Keratinocyte (primary cell): ENCODE data around the gene UPF1. TPM values are rescaled to one million over a fixed set of nuclear protein-coding genes. Genes with fewer than 3 reads are reported as not detected.

ENCODE experiments used
- DNase-seq: peaks from one replicate; pipeline ENCODE4 v3.0.0-alpha.2; 2011; ENCODE audit warnings: low read depth, missing footprints, low spot score
- FAIRE-seq: peaks from 2 replicates; lab custom pipeline; 2011; peaks lifted over from hg19 to GRCh38; lab: Jason Lieb, UNC
- H2AFZ ChIP-seq: 2 replicates; pipeline ENCODE4 v1.6.0; 2012; ENCODE audit warnings: low read length, control low read depth, inconsistent platforms; ENCODE audit not compliant: control insufficient read depth
- H3K27ac ChIP-seq: 2 replicates; pipeline ENCODE4 v1.5.1; 2011; ENCODE audit warnings: low read length; ENCODE audit not compliant: control insufficient read depth, insufficient read depth
- H3K27me3 ChIP-seq: 3 replicates; pipeline ENCODE4 v1.6.0; 2011; ENCODE audit warnings: low read length; ENCODE audit not compliant: control insufficient read depth, insufficient read depth; ENCODE audit errors: extremely low read depth
- H3K36me3 ChIP-seq, 2 experiments: 2 replicates in 1 of 2; 3 replicates in 1 of 2; pipeline ENCODE4 v1.5.1; 2011; ENCODE audit warnings: low read length in 2 of 2, mild to moderate bottlenecking in 1 of 2; ENCODE audit not compliant: control insufficient read depth in 2 of 2, insufficient read depth in 2 of 2; ENCODE audit errors: extremely low read depth in 1 of 2
- H3K4me1 ChIP-seq: 3 replicates; pipeline ENCODE4 v1.5.1; 2011; ENCODE audit warnings: low read length; ENCODE audit not compliant: control insufficient read depth, insufficient read depth; ENCODE audit errors: extremely low read depth
- H3K4me2 ChIP-seq: 3 replicates; pipeline ENCODE4 v1.6.0; 2011; ENCODE audit warnings: low read depth, low read length; ENCODE audit not compliant: control insufficient read depth, insufficient read depth; ENCODE audit errors: extremely low read depth
- H3K4me3 ChIP-seq, 3 experiments: fragments of 200-600 bp in 1 of 3; sonication (generic) in 1 of 3; 2 replicates in 2 of 3; 3 replicates in 1 of 3; pipeline ENCODE4 v1.5.1; 2011 to 2016; ENCODE audit warnings: low read length in 3 of 3, mild to moderate bottlenecking in 3 of 3, control low read depth in 2 of 3, inconsistent platforms in 1 of 3, low read depth in 1 of 3, mixed read lengths in 1 of 3, mixed run types in 1 of 3, moderate library complexity in 1 of 3; ENCODE audit not compliant: control insufficient read depth in 2 of 3, insufficient read depth in 2 of 3; ENCODE audit errors: extremely low read depth in 1 of 3
- H3K79me2 ChIP-seq: 2 replicates; pipeline ENCODE4 v1.6.0; 2012; ENCODE audit warnings: low read length; ENCODE audit not compliant: control insufficient read depth, insufficient read depth
- H3K9ac ChIP-seq: 3 replicates; pipeline ENCODE4 v1.6.0; 2011; ENCODE audit warnings: low read length; ENCODE audit not compliant: control insufficient read depth, insufficient read depth; ENCODE audit errors: extremely low read depth
- H3K9me1 ChIP-seq: 3 replicates; pipeline ENCODE4 v1.6.0; 2011; ENCODE audit warnings: low read length; ENCODE audit not compliant: control insufficient read depth, insufficient read depth; ENCODE audit errors: extremely low read depth
- H3K9me3 ChIP-seq: 2 replicates; pipeline ENCODE4 v1.5.1; 2012; ENCODE audit warnings: low read depth, low read length; ENCODE audit not compliant: control insufficient read depth
- H4K20me1 ChIP-seq: 3 replicates; pipeline ENCODE4 v1.6.0; 2011; ENCODE audit warnings: low read length; ENCODE audit not compliant: control insufficient read depth, insufficient read depth; ENCODE audit errors: extremely low read depth
- CTCF ChIP-seq, 3 experiments: IDR thresholded peaks in 1 of 3; conservative IDR thresholded peaks in 1 of 3; optimal IDR thresholded peaks in 1 of 3; 2 replicates in 2 of 3; 3 replicates in 1 of 3; pipeline versions ENCODE3 to v1.5.1; 2011; ENCODE audit warnings: low read length in 3 of 3, mild to moderate bottlenecking in 3 of 3, moderate library complexity in 2 of 3, control low read depth in 1 of 3, inconsistent platforms in 1 of 3; ENCODE audit not compliant: insufficient read depth in 2 of 3; ENCODE audit errors: extremely low read depth in 1 of 3
- EZH2 ChIP-seq: IDR thresholded peaks from one replicate; pipeline ENCODE4 v1.6.1; 2012; ENCODE audit warnings: inconsistent platforms, mild to moderate bottlenecking, low read length, moderate library complexity
- dilution Hi-C: fragments of 300-500 bp; cut with MboI; formaldehyde crosslinking; loops from one replicate; pipeline ENCODE4 v1.7.0; 2020; ENCODE audit warnings: low sequenced_read_pairs; ENCODE audit not compliant: extremely low pct_ligation_motif_present
- polyA plus RNA-seq, 5 experiments: library from polyadenylated mRNA; depleted of rRNA in 3 of 5; stranded (reverse) in 3 of 5; stranded (forward) in 1 of 5; unstranded in 1 of 5; fragments of >200 nt; gene quantifications; 1 replicate in 1 of 5; 2 replicates in 3 of 5; 3 replicates in 1 of 5; pipeline versions ENCODE4 v1.2.1 to v1.2.3, GENCODE V29; 2011 to 2012; ENCODE audit warnings: missing spikeins in 2 of 5, low read depth in 1 of 5, low replicate concordance in 1 of 5

Gene UPF1
- polyA plus RNA-seq, 1 donor (not counting 4 experiments of a cell fraction or from before 2014, with no cell fraction given) = 33.7 TPM

DNA sequence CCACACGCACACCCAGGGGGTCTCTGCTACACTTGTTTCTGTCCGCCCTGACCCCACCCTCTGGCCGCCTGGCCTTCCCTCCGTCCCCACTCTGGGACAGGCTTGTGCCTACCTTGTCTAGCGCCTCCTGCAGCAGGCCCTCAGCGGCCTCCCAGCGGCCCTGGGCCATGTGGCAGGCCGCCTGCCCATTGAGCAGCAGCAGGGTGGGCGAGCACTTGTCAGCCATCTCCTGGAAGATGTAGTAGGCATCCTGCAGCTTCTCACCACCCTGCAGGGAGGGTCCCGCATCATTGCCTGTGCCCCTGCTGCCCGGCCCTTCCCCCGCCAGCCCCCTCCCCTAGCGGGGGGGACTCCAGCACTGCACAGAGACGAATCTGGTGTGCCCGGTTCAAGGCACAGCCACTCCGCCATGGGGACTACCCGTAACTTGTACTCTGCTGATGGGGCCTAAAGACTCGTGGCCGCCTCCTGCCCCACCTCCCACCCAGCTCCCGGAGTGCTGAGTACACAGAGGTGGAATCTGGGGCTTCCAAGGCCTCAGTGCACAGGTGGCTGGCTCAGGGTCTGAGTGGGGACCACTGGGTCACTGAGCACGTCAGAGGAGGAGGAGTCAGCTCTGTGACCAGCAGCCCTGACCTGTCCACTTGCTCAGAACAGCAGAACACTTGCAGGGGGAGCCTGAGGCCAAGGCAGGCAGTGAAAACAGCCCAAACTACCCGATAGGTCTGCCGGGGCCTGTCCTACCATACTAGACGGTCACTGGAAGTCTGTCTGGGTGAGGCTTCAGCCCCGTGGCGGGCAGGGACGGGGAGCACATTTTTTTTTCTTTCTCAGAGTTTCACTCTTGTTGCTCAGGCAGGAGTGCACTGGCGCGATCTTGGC is 71.6 kb downstream of the UPF1 start:
- Histone ChIP-seq H3K79me2 (no peaks in the 10 kb centered on the region), H3K4me3 (no peak overlapping the region), H3K27me3 (no peaks in the 10 kb centered on the region), H3K9me1 (no peaks in the 10 kb centered on the region), H3K9ac (no peak overlapping the region), H3K27ac (no peak overlapping the region), H3K4me2 (no peak overlapping the region), H3K4me1 (no peaks in the 10 kb centered on the region), H3K36me3 (peaks cover 18 to 34% of the 10 kb centered on the region in 2 experiments), H4K20me1 (no peaks in the 10 kb centered on the region), H3K9me3 (no peaks in the 10 kb centered on the region), H2AFZ (no peak overlapping the region)
- FAIRE-seq = no peak
- TF ChIP-seq EZH2 (no peak), CTCF (optimal IDR thresholded peaks at IDR 0.05 in 1 of 3, IDR thresholded peaks at IDR 0.05 in 1 of 3, conservative IDR thresholded peaks at IDR 0.05 in 1 of 3; ENCODE audit: extremely low read depth in 1 of 3, insufficient read depth in 2 of 3, low read length in 3 of 3) (no peak)
- no peak for DNase-seq
- dilution Hi-C loops = no loop called here

DNA sequence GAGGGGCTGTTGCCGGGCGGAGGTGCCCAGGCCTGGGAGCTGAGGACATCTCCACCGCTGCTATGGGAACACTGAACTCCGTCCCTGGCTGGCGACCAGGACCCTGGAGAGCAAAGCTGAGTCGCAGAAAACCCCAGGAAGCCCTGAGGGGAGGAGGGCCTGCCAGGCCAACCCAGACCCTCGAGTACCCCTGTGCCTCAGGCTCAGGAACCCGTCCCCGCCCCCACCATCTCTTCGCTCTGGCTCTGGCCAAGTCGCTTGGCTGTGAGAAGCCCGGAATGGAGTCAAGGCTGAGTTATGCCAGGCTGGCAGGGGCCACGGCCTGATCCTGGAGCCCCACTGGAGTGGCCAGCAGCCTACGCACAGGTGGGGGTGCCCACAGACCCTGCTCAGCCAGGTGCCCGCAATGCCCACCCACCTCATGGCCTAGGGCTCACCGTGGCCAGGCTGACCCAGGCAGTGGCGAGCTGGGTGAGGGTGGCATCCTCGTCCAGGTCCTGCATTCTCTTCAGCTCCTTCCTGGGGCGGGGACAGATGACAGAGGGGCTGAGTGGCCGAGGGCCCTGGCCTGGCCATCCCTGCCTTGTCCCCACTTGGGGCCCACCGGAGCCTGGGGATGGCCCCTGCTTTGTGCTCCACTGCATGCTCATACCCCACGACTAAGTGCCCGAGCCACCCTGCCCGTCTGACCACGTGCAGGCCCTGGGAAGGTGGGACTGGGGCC is 72.7 kb downstream of the UPF1 start:
- no peaks in the 10 kb centered on the region for H3K9me3 ChIP-seq
- DNase-seq (no peak), FAIRE-seq (no peak)
- no peak overlapping the region for H3K27ac ChIP-seq
- no peak overlapping the region for H2AFZ ChIP-seq
- H3K4me2 ChIP-seq = no peak overlapping the region
- H3K4me3 ChIP-seq = no peak overlapping the region
- peaks cover 23 to 37% of the 10 kb centered on the region in 2 experiments for H3K36me3 ChIP-seq
- H3K9me1 ChIP-seq = no peaks in the 10 kb centered on the region
- no peaks in the 10 kb centered on the region for H3K27me3 ChIP-seq
- H3K79me2 ChIP-seq = no peaks in the 10 kb centered on the region
- no peaks in the 10 kb centered on the region for H3K4me1 ChIP-seq
- H3K9ac ChIP-seq = no peak overlapping the region
- no peak for TF ChIP-seq EZH2
- TF ChIP-seq CTCF (optimal IDR thresholded peaks at IDR 0.05 in 1 of 3, IDR thresholded peaks at IDR 0.05 in 1 of 3, conservative IDR thresholded peaks at IDR 0.05 in 1 of 3; ENCODE audit: extremely low read depth in 1 of 3, insufficient read depth in 2 of 3, low read length in 3 of 3) = no peak
- dilution Hi-C loops = no loop called here
- H4K20me1 ChIP-seq = no peaks in the 10 kb centered on the region
